ENCODE data around the gene POU3F1. TPM values are rescaled to one million over a fixed set of nuclear protein-coding genes. Genes with fewer than 3 reads are reported as not detected.

POU3F1 gene
- total RNA-seq, 1 experiment from 2014 or later = not detected

DNA sequence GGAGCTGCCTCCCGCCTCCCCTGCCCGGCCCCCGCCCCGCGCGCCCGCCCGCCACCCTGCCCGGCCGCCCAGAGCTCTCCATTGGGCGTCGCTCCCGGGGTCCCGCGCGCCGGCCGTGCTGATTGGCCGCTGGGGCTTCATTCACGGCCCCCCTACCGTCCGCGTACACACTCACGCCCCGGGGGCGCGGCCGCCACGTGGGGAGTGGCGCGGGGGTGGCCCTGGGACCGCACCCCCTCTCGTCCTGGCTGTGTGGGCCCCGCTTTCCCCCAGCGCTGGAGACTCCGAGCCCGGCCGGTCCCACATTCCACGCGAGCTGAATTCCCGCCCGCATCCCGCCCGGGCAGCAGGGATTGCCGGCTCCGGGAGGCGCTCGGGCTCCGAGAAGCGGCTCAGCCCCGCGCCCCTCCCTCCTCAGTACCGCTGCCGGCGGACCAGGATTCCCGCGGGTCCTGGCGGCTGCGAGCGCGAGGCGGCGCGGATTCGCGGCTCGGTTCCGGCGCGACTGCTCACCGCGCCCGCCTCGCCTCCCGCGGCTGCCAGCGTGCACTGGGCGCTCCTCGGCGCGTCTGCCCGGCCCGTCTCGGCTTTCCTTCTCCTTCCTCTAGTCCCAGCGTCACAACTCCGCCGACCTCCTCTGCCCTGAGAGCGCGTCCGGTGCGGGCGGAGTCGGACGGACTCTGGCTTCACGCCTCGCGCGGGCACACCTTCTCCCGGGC, 450 bp upstream of the POU3F1 start:
- H4K20me1 ChIP-seq (ENCODE audit: low read length) = no peaks in the 10 kb centered on the region
- H3K4me1 ChIP-seq (ENCODE audit: insufficient read depth, low read length) = no peaks in the 10 kb centered on the region
- H3K9me2 ChIP-seq (replicated peaks; ENCODE audit: low read length) = no peaks in the 10 kb centered on the region
- ChIA-PET CTCF (interaction anchor here (1.1 kb wide), 1 partner anchor 24 kb away, joined by 3 read pairs; no protein-coding TSS in a partner anchor), POLR2A (ENCODE audit: unreplicated experiment) (no interaction called here)
- H3K9ac ChIP-seq (ENCODE audit: low read length) = no peak overlapping the region
- H3K79me2 ChIP-seq (ENCODE audit: low read length) = no peaks in the 10 kb centered on the region
- no peaks in the 10 kb centered on the region for H3K9me3 ChIP-seq (ENCODE audit: low read length)
- no peak overlapping the region for H3K27ac ChIP-seq (ENCODE audit: low read length)
- H2AFZ ChIP-seq (ENCODE audit: low read length) = peak overlapping the region; percentile 87
- H3K27me3 ChIP-seq (ENCODE audit: low read length) = peaks cover 33% of the 10 kb centered on the region
- H3K4me3 ChIP-seq (ENCODE audit: low read length) = peak overlapping the region; percentile 67
- TF ChIP-seq EZH2 (IDR thresholded peaks at IDR 0.05; ENCODE audit: low read length, unreplicated experiment) (no peak), EZH2phosphoT487 (IDR thresholded peaks at IDR 0.05; ENCODE audit: borderline replicate concordance, low read length) (no peak)
- TF ChIP-seq, protein P1, sequence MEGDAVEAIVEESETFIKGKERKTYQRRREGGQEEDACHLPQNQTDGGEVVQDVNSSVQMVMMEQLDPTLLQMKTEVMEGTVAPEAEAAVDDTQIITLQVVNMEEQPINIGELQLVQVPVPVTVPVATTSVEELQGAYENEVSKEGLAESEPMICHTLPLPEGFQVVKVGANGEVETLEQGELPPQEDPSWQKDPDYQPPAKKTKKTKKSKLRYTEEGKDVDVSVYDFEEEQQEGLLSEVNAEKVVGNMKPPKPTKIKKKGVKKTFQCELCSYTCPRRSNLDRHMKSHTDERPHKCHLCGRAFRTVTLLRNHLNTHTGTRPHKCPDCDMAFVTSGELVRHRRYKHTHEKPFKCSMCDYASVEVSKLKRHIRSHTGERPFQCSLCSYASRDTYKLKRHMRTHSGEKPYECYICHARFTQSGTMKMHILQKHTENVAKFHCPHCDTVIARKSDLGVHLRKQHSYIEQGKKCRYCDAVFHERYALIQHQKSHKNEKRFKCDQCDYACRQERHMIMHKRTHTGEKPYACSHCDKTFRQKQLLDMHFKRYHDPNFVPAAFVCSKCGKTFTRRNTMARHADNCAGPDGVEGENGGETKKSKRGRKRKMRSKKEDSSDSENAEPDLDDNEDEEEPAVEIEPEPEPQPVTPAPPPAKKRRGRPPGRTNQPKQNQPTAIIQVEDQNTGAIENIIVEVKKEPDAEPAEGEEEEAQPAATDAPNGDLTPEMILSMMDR (conservative IDR thresholded peaks at IDR 0.05; ENCODE audit: low read depth, low read length) = no peak
- H3K4me2 ChIP-seq (ENCODE audit: low read length) = peak overlapping the region; percentile 84
- no peaks in the 10 kb centered on the region for H3K36me3 ChIP-seq (ENCODE audit: low read depth, low read length)
- DNase-seq (peak; percentile 58), ATAC-seq (peak; percentile 88)
- intact Hi-C loops (cut with micrococcal nuclease) = no loop called here
- no TSS peak for BruUV-seq (replicated peaks)
- H3F3A ChIP-seq (ENCODE audit: low read length, unreplicated experiment) = no peaks in the 10 kb centered on the region

DNA sequence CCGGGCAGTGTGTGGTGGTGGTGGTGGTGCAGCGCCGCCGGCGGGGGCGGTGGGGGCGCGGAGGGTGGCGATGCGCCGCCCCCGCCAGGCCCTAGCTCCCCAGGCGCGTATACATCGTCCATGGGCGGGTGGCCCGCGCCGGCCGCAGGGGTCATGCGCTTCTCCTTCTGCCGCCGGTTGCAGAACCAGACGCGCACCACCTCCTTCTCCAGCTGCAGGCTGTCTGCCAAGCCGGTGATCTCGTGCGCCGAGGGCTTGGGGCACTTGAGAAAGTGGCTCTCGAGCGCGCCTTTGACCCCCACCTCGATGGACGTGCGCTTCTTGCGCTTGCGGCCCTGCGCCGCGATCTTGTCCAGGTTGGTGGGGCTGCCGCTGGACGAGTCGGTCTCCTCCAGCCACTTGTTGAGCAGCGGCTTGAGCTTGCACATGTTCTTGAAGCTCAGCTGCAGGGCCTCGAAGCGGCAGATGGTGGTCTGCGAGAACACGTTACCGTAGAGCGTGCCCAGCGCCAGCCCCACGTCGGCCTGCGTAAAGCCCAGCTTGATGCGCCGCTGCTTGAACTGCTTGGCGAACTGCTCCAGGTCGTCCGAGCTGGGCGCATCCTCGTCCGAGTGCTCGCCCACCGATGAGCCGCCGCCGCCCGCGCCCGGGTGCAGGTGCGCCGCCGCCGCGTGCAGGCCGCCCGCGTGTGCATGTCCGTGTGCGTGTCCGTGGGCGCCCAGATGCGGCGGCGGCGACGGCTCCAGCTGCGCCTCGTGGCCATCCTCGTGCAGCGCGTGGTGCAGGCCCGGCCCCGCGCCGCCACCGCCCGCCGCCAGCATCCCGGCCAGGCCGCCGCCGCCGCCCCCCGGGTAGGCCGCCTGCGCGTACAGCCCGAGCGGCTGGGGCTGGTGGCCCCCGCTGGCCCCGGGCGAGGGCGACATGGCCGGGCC, 926 bp downstream of the POU3F1 start:
- Histone ChIP-seq H3K9ac (ENCODE audit: low read length) (no peak overlapping the region), H3K36me3 (ENCODE audit: low read depth, low read length) (no peaks in the 10 kb centered on the region), H2AFZ (ENCODE audit: low read length) (no peak overlapping the region), H3K27ac (ENCODE audit: low read length) (no peak overlapping the region), H3K9me3 (ENCODE audit: low read length) (no peaks in the 10 kb centered on the region), H3K4me1 (ENCODE audit: insufficient read depth, low read length) (no peaks in the 10 kb centered on the region), H3K27me3 (ENCODE audit: low read length) (peaks cover 33% of the 10 kb centered on the region), H3K9me2 (replicated peaks; ENCODE audit: low read length) (no peaks in the 10 kb centered on the region), H3F3A (ENCODE audit: low read length, unreplicated experiment) (no peaks in the 10 kb centered on the region), H3K79me2 (ENCODE audit: low read length) (no peaks in the 10 kb centered on the region), H3K4me2 (ENCODE audit: low read length) (no peak overlapping the region), H3K4me3 (ENCODE audit: low read length) (no peak overlapping the region), H4K20me1 (ENCODE audit: low read length) (no peaks in the 10 kb centered on the region)
- TF ChIP-seq, protein P1 (conservative IDR thresholded peaks at IDR 0.05; ENCODE audit: low read depth, low read length) = no peak
- TF ChIP-seq EZH2phosphoT487 (IDR thresholded peaks at IDR 0.05; ENCODE audit: borderline replicate concordance, low read length) (no peak), EZH2 (IDR thresholded peaks at IDR 0.05; ENCODE audit: low read length, unreplicated experiment) (no peak)
- ATAC-seq = no peak
- no peak for DNase-seq
- intact Hi-C loops (cut with micrococcal nuclease) = no loop called here
- ChIA-PET CTCF (no interaction called here), POLR2A (ENCODE audit: unreplicated experiment) (no interaction called here)
- no TSS peak for BruUV-seq (replicated peaks)
